NCI-H510A treated with DMSO at 0.1 percent for 48 hours (cell line): ENCODE data around the gene STK39.
"Not testable (repeated sequence)": the region's sequence is repeated elsewhere in the genome, so short reads cannot be mapped to it uniquely, and the experiment has no call there.

Source experiments
- DNase-seq: peaks from one replicate; lab custom pipeline; 2025; lab: John Stamatoyannopoulos, UW

STK39 gene

GRCh38 chr2:168085801-168086361, 161.5 kb downstream of the STK39 start:
- no peak for DNase-seq

GRCh38 chr2:168084288-168084687, 163.1 kb downstream of the STK39 start:
- no peak for DNase-seq

GRCh38 chr2:168081452-168081851, 165.9 kb downstream of the STK39 start:
- DNase-seq = not testable (repeated sequence)

GRCh38 chr2:168079236-168079635, 168.2 kb downstream of the STK39 start:
- DNase-seq = no peak

- no peak for DNase-seq
Observed at GRCh38 chr2:168076731-168077130, 170.7 kb downstream of the STK39 start.

- DNase-seq = no peak
Observed at GRCh38 chr2:168075446-168075845, 171.9 kb downstream of the STK39 start.

- DNase-seq = no peak
Observed at GRCh38 chr2:168072626-168073303, 174.6 kb downstream of the STK39 start.

- DNase-seq = no peak
Observed at GRCh38 chr2:168064011-168064998, 183.1 kb downstream of the STK39 start.

GRCh38 chr2:168062936-168063335, 184.5 kb downstream of the STK39 start:
- no peak for DNase-seq

- DNase-seq = no peak
Observed at GRCh38 chr2:168062054-168062453, 185.3 kb downstream of the STK39 start.

GRCh38 chr2:168060986-168061750, 186.2 kb downstream of the STK39 start:
- no peak for DNase-seq

- no peak for DNase-seq
Observed at GRCh38 chr2:168059758-168060157, 187.6 kb downstream of the STK39 start.

- DNase-seq = no peak
Observed at GRCh38 chr2:168058675-168059074, 188.7 kb downstream of the STK39 start.

GRCh38 chr2:168056242-168056787, 191.1 kb downstream of the STK39 start:
- no peak for DNase-seq

GRCh38 chr2:168054657-168055056, 192.7 kb downstream of the STK39 start:
- DNase-seq = no peak

- no peak for DNase-seq
Observed at GRCh38 chr2:168053676-168054075, 193.7 kb downstream of the STK39 start.

- DNase-seq = no peak
Observed at GRCh38 chr2:168052773-168053172, 194.6 kb downstream of the STK39 start.

GRCh38 chr2:168050377-168050776, 197.0 kb downstream of the STK39 start:
- DNase-seq = no peak

GRCh38 chr2:168049609-168050008, 197.8 kb downstream of the STK39 start:
- no peak for DNase-seq

- DNase-seq = no peak
Observed at GRCh38 chr2:168047091-168047690, 200.2 kb downstream of the STK39 start.

GRCh38 chr2:168044579-168044978, 202.8 kb downstream of the STK39 start:
- no peak for DNase-seq
